Stimulated activated CD4-positive, alpha-beta T cell treated with anti-CD3 and anti-CD28 coated beads, Interleukin-15, amount 100 ng/mL, for 1 hour (primary cell): ENCODE data around the gene FEZF1.
"Not testable (repeated sequence)": the region's sequence is repeated elsewhere in the genome, so short reads cannot be mapped to it uniquely, and the experiment has no call there.

Experiments
- DNase-seq, 2 donors: peaks; one replicate each; pipeline ENCODE4 v3.0.0-alpha.2; 2020; ENCODE audit warnings: low read depth in 1 of 2, low spot score in 1 of 2

The FEZF1 gene

GRCh38 chr7:122309421-122309820 lies 4.9 kb upstream of the FEZF1 start:
- DNase-seq, result no peak

- DNase-seq, result no peak
Observed at GRCh38 chr7:122307228-122307621, 2.7 kb upstream of the FEZF1 start.

- DNase-seq, result no peak
Observed at GRCh38 chr7:122306320-122307227, 2.0 kb upstream of the FEZF1 start.

- no peak for DNase-seq
Observed at GRCh38 chr7:122305475-122306319, 1.1 kb upstream of the FEZF1 start.

GRCh38 chr7:122304996-122305421 lies 459 bp upstream of the FEZF1 start:
- no peak for DNase-seq

GRCh38 chr7:122303531-122304318 lies 825 bp downstream of the FEZF1 start:
- no peak for DNase-seq

- no peak for DNase-seq
Observed at GRCh38 chr7:122302761-122303530, 1.6 kb downstream of the FEZF1 start.

- no peak for DNase-seq
Observed at GRCh38 chr7:122301858-122302760, 2.4 kb downstream of the FEZF1 start.

GRCh38 chr7:122300956-122301833 lies 3.4 kb downstream of the FEZF1 start:
- DNase-seq, result no peak

- no peak for DNase-seq
Observed at GRCh38 chr7:122300211-122300932, 4.2 kb downstream of the FEZF1 start.

- DNase-seq, result no peak
Observed at GRCh38 chr7:122299624-122300210, 4.8 kb downstream of the FEZF1 start.

- no peak for DNase-seq
Observed at GRCh38 chr7:122298618-122299017, 5.9 kb downstream of the FEZF1 start.

- no peak for DNase-seq
Observed at GRCh38 chr7:122298131-122298530, 6.4 kb downstream of the FEZF1 start.

GRCh38 chr7:122291189-122291588 lies 13.4 kb downstream of the FEZF1 start:
- no peak for DNase-seq

- no peak for DNase-seq
Observed at GRCh38 chr7:122290476-122290875, 14.1 kb downstream of the FEZF1 start.

GRCh38 chr7:122289426-122289825 lies 15.1 kb downstream of the FEZF1 start:
- DNase-seq, result no peak

- DNase-seq, result not testable (repeated sequence)
Observed at GRCh38 chr7:122284608-122285007, 19.9 kb downstream of the FEZF1 start.
